Panc1 (cell line): ENCODE measurements around the gene PDE9A. TPM values are rescaled to one million over a fixed set of nuclear protein-coding genes. Genes with fewer than 3 reads are reported as not detected.

Source experiments
- ATAC-seq: fragments of 200-7000 bp; cut with Tn5 transposase; 2 replicates; pipeline ENCODE4 v1.9.1; 2020; ENCODE audit warnings: mild to moderate bottlenecking, moderate library complexity
- BruUV-seq: library from RNA; stranded (reverse); fragments of 400-500 nt; replicated peaks from 2 replicates; lab custom pipeline; 2021; lab: Mats Ljungman, UMichigan
- CTCF ChIA-PET: fragments of 300-600 bp; sonication (Branson Sonifier 250); formaldehyde crosslinking; loops from one replicate; lab custom pipeline; 2022; ENCODE audit warnings: antibody characterized with exemption; lab: Charles Lee
- POLR2A ChIA-PET: fragments of 300-600 bp; sonication (Branson Sonifier 250); formaldehyde crosslinking; loops from one replicate; lab custom pipeline; 2022; ENCODE audit warnings: antibody characterized with exemption; lab: Charles Lee
- DNase-seq: peaks from one replicate; pipeline ENCODE4 v3.0.0-alpha.2; 2010; ENCODE audit warnings: low read depth, low spot score
- H3K27ac ChIP-seq: 2 replicates; pipeline ENCODE4 v1.5.1; 2011; ENCODE audit warnings: mild to moderate bottlenecking, low read length, inconsistent platforms
- H3K27me3 ChIP-seq: fragments of 200-500 bp; sonication (Bioruptor generic); 2 replicates; pipeline ENCODE4 v1.6.0; 2014; ENCODE audit warnings: low read length, inconsistent platforms; ENCODE audit not compliant: control insufficient read depth, insufficient read depth
- H3K36me3 ChIP-seq: fragments of 200-500 bp; sonication (Bioruptor generic); 2 replicates; pipeline ENCODE4 v1.5.1; 2014; ENCODE audit warnings: inconsistent platforms, mild to moderate bottlenecking, low read length, moderate library complexity; ENCODE audit not compliant: control insufficient read depth, insufficient read depth
- H3K4me1 ChIP-seq: 2 replicates; pipeline ENCODE4 v1.5.1; 2011; ENCODE audit warnings: inconsistent platforms, mild to moderate bottlenecking, low read length, moderate library complexity; ENCODE audit not compliant: control insufficient read depth, insufficient read depth
- H3K4me3 ChIP-seq, 2 experiments: 2 replicates each; pipeline ENCODE4 v1.5.1; 2011 to 2012; ENCODE audit warnings: low read depth in 2 of 2, low read length in 2 of 2, mild to moderate bottlenecking in 2 of 2, inconsistent platforms in 1 of 2, moderate library complexity in 1 of 2
- H3K9me3 ChIP-seq: fragments of 200-500 bp; sonication (Bioruptor generic); 2 replicates; pipeline ENCODE4 v1.5.1; 2014; ENCODE audit warnings: low read depth, mild to moderate bottlenecking, inconsistent platforms, low read length, moderate library complexity; ENCODE audit not compliant: control insufficient read depth, insufficient read depth
- CTCF ChIP-seq: fragments of 450-650 bp; IDR thresholded peaks from 2 replicates; pipeline ENCODE4 v1.5.1; 2017; ENCODE audit warnings: mild to moderate bottlenecking
- POLR2AphosphoS5 ChIP-seq: IDR thresholded peaks from 2 replicates; pipeline ENCODE4 v1.6.1; 2012; ENCODE audit warnings: mild to moderate bottlenecking, low read depth, low read length, moderate library complexity
- REST ChIP-seq, 2 experiments: IDR thresholded peaks; 2 replicates each; pipeline ENCODE4 v1.6.1; 2011 to 2012; ENCODE audit warnings: low read depth in 2 of 2, control low read depth in 1 of 2, low read length in 1 of 2, mild to moderate bottlenecking in 1 of 2, moderate library complexity in 1 of 2; ENCODE audit not compliant: insufficient read depth in 1 of 2
- SIN3A ChIP-seq: IDR thresholded peaks from 2 replicates; pipeline ENCODE4 v1.6.1; 2012; ENCODE audit warnings: low read depth, mild to moderate bottlenecking, low read length, moderate library complexity, borderline replicate concordance; ENCODE audit not compliant: insufficient read depth
- TCF7L2 ChIP-seq: IDR thresholded peaks from 2 replicates; pipeline ENCODE4 v1.6.1; 2011; ENCODE audit warnings: mild to moderate bottlenecking, low read depth, low read length, inconsistent platforms
- in situ Hi-C: cut with HindIII; loops from 2 replicates; pipeline ENCODE4 v1.10.0; 2016; ENCODE audit warnings: low sequenced_read_pairs, low pct_unique_long_range_greater_than_20kb
- intact Hi-C: fragments of 100-400 bp; cut with micrococcal nuclease; formaldehyde crosslinking; loops from one replicate; pipeline ENCODE4 v1.10.0; 2022; ENCODE audit not compliant: unreplicated experiment
- total RNA-seq: library from RNA; stranded (reverse); gene quantifications from one replicate; pipeline ENCODE4 v1.2.1, GENCODE V29; 2021; ENCODE audit not compliant: unreplicated experiment

Gene PDE9A
- total RNA-seq, 1 experiment from 2014 or later, result 0.72 TPM

- ATAC-seq (no peak), DNase-seq (no peak)
- H3K4me1 ChIP-seq, result no peaks in the 10 kb centered on the region
- ChIA-PET CTCF (no interaction called here), POLR2A (interaction anchor here (0.6 kb wide), 1 partner anchor 1093 kb away, joined by 23 read pairs; no protein-coding TSS in a partner anchor)
- no peak for TF ChIP-seq POLR2AphosphoS5
- no peak for TF ChIP-seq SIN3A
- no peak for TF ChIP-seq REST (IDR thresholded peaks at IDR 0.05; ENCODE audit: insufficient read depth in 1 of 2, low read depth in 2 of 2, low read length in 1 of 2)
- TF ChIP-seq CTCF, result no peak
- no peak for TF ChIP-seq TCF7L2
- H3K27me3 ChIP-seq, result no peaks in the 10 kb centered on the region; the same call in 1 of the 2 replicates
- BruUV-seq, result no TSS peak
- no peaks in the 10 kb centered on the region for H3K9me3 ChIP-seq
- H3K27ac ChIP-seq, result no peak overlapping the region
- no peaks in the 10 kb centered on the region for H3K36me3 ChIP-seq
- intact Hi-C loops (no loop called here), in situ Hi-C loops (no loop called here)
- no peak overlapping the region for H3K4me3 ChIP-seq
Observed at GRCh38 chr21:42769820-42770716, 116.6 kb downstream of the PDE9A start.

- Histone ChIP-seq H3K4me1 (no peaks in the 10 kb centered on the region), H3K27me3 (no peaks in the 10 kb centered on the region; the same call in 1 of the 2 replicates), H3K4me3 (no peak overlapping the region), H3K36me3 (no peaks in the 10 kb centered on the region), H3K9me3 (no peaks in the 10 kb centered on the region), H3K27ac (no peak overlapping the region)
- intact Hi-C loops, result no loop called here
- no peak for ATAC-seq
- ChIA-PET POLR2A (no interaction called here), CTCF (no interaction called here)
- TF ChIP-seq CTCF, result no peak
- TF ChIP-seq REST (IDR thresholded peaks at IDR 0.05; ENCODE audit: insufficient read depth in 1 of 2, low read depth in 2 of 2, low read length in 1 of 2), result no peak
- TF ChIP-seq SIN3A, result no peak
- TF ChIP-seq TCF7L2, result no peak
- no peak for TF ChIP-seq POLR2AphosphoS5
- DNase-seq, result no peak
- in situ Hi-C loops, result no loop called here
- BruUV-seq, result no TSS peak
Observed at GRCh38 chr21:42770717-42771502, 117.5 kb downstream of the PDE9A start.
